Measurements from ENCODE around the gene MTSS2.
"Not testable (repeated sequence)": the region's sequence is repeated elsewhere in the genome, so short reads cannot be mapped to it uniquely, and the experiment has no call there.

MTSS2 gene

DNA sequence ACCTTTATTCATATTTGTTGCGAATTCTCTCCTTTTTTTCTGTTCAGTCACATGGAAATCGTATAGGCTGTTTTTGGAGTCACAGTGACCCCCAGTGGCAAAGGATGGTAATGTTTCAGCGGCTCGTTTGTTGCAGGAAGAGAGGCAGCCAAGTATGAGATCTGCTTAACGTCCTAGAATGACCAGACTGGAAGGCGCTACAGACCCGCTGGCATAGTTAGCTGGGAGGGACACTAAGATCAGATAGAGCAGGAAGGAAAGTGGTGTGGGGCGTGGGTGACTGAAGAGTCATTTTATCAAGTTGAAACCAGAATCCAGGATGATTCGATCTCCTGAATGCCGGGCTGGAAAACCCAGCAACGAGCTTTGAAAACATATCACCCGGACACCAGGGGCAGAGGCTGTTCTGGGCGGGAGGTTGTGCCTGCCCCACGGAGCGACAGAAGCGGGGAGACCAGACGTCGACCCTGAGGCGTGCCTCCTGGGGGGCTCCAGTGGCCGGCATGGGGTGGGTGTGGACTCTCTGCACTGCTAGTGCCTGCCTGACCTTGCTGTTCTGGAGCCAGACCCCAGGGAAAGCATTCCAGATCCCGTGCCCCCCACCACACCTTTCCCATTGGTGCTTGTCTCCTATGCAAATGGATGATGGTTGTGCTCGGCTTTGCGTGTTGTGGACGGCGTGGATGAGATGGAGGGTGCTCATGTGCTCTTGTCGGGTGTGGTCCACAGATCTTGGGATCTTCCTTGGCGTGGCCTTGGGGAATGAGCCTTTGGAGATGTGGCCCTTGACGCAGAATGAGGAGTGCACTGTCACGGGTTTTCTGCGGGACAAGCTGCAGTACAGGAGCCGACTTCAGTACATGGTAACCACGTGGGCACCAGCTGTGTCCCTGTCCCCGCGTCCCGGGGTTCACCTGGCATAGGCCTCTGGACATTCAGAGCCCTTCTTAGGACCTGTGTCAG lies 31.8 kb downstream of the MTSS2 start:
- H3K27me3 Mint-ChIP-seq (ENCODE audit: low read depth): peaks cover 4% of the 10 kb centered on the region
- no peaks in the 10 kb centered on the region for H3K36me3 Mint-ChIP-seq (ENCODE audit: low read depth)
- peak overlapping the region; percentile 64 for H3K27ac Mint-ChIP-seq
- peaks cover 5% of the 10 kb centered on the region for H3K4me1 Mint-ChIP-seq (ENCODE audit: low read depth)
- peak overlapping the region; percentile 77 for H3K4me3 Mint-ChIP-seq
- H3K9me3 Mint-ChIP-seq: no peaks in the 10 kb centered on the region

DNA sequence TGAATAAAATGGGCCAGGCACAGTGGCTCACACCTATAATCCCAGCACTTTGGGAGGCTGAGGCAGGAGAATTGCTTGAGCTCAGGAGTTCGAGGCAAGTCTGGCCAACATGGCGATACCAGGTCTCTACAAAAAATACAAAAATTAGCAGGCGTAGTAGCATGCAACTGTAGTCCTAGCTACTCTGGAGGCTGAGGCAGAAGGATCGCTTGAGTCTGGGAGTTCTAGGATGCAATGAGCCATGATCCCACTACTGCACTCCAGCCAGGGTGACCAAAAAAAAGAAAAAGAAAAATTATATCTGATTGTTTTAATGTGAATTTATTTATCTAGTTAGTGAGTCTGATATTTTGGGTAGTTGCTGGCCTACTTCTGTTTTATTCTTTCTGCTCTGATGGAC lies 32.4 kb downstream of the MTSS2 start:
- Mint-ChIP-seq H3K9me3 (no peaks in the 10 kb centered on the region), H3K4me3 (no peak overlapping the region), H3K36me3 (ENCODE audit: low read depth) (no peaks in the 10 kb centered on the region), H3K27ac (no peak overlapping the region), H3K4me1 (ENCODE audit: low read depth) (peaks cover 5% of the 10 kb centered on the region), H3K27me3 (ENCODE audit: low read depth) (peaks cover 4% of the 10 kb centered on the region)

DNA sequence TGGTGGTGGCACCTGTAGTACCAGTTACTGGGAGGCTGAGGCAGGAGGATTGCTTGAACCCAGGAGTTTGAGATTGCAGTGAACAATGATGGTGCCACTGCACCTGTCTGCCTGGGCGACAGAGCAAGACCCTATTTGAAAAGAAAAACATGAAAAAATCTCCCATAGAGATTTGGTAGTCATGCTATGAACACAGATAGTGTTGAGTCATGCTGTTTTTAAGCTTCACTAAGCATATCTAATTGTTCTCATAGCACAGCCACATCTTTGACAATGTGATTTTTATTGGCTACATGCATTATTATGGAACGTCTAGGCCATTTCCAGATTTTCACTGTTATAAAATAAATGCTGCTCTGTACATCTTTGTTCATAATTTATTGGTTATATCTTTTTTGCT lies 33.5 kb downstream of the MTSS2 start:
- peaks cover 4% of the 10 kb centered on the region for H3K27me3 Mint-ChIP-seq (ENCODE audit: low read depth)
- no peak overlapping the region for H3K27ac Mint-ChIP-seq
- no peaks in the 10 kb centered on the region for H3K36me3 Mint-ChIP-seq (ENCODE audit: low read depth)
- H3K4me1 Mint-ChIP-seq (ENCODE audit: low read depth): peaks cover 5% of the 10 kb centered on the region
- H3K9me3 Mint-ChIP-seq: no peaks in the 10 kb centered on the region
- no peak overlapping the region for H3K4me3 Mint-ChIP-seq

DNA sequence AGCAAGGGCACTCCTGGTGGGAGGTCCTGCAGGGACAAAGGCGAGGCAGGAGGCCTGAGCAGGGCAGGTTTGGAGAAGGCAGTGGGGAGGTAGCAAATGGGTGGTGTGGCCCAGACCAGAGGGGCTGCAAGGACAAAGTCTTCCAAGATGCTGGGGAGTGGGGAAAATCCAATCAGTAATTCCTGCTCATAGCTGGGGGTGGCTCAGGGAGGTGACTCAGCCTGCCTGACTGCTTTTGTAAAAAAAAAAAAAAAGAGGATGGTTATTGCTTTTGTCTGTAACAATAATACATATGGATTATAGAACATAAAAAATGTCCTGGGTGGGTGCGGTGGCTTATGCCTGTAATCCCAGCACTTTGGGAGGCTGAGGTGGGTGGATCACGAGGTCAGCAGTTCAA lies 34.3 kb downstream of the MTSS2 start:
- H3K36me3 Mint-ChIP-seq (ENCODE audit: low read depth): no peaks in the 10 kb centered on the region
- H3K4me1 Mint-ChIP-seq (ENCODE audit: low read depth): peaks cover 5% of the 10 kb centered on the region
- no peak overlapping the region for H3K4me3 Mint-ChIP-seq
- H3K9me3 Mint-ChIP-seq: no peaks in the 10 kb centered on the region
- H3K27me3 Mint-ChIP-seq (ENCODE audit: low read depth): peaks cover 4% of the 10 kb centered on the region
- no peak overlapping the region for H3K27ac Mint-ChIP-seq

DNA sequence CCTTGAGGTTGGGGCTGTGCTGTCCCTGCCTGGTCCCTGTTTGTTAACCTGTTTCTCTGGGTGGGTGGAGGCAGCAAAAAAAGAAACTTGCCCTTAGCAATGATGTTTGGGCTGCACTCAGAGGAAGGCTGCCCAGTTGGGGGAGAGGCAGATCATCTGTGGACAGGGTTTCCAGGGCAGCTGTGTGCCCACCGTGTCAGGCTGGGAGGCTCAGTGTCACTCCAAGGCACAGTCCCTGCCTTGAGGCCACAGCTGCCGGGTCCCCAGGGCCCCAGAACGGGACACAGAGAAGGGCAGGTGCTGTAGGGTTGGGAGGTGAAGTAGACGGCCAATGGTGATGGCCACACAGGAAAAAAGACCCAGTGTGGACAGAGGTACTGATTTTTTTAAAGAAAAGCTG lies 35.6 kb downstream of the MTSS2 start:
- H3K9me3 Mint-ChIP-seq: no peaks in the 10 kb centered on the region
- H3K4me1 Mint-ChIP-seq (ENCODE audit: low read depth): peaks cover 5% of the 10 kb centered on the region
- no peak overlapping the region for H3K27ac Mint-ChIP-seq

DNA sequence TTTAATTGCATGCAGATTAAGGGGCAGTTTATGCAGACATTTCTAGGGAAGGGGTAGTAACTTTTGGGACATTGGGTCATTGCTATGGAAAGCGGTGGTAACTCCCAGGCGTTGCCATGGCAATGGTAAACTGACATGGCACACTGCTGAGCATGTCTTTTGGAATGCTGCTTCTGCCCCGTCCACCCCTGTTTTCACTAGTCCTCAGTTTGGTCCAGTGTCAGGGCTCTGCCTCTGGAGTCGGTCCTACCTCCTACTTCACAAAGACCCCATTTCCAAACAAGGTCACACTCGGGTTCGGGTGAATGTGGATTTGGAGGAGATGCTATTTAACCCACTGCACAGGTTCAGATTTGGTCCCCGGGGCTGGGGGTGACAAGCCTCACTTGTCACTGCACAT lies 36.6 kb downstream of the MTSS2 start:
- peaks cover 5% of the 10 kb centered on the region for H3K4me1 Mint-ChIP-seq (ENCODE audit: low read depth)
- H3K36me3 Mint-ChIP-seq (ENCODE audit: low read depth): no peaks in the 10 kb centered on the region
- H3K27me3 Mint-ChIP-seq (ENCODE audit: low read depth): peaks cover 4% of the 10 kb centered on the region
- no peak overlapping the region for H3K27ac Mint-ChIP-seq
- no peaks in the 10 kb centered on the region for H3K9me3 Mint-ChIP-seq
- no peak overlapping the region for H3K4me3 Mint-ChIP-seq

More for the DNA sequence above, 35.6 kb downstream of the MTSS2 start:
- no peaks in the 10 kb centered on the region for H3K36me3 Mint-ChIP-seq (ENCODE audit: low read depth)
- peaks cover 4% of the 10 kb centered on the region for H3K27me3 Mint-ChIP-seq (ENCODE audit: low read depth)
- H3K4me3 Mint-ChIP-seq: no peak overlapping the region

DNA sequence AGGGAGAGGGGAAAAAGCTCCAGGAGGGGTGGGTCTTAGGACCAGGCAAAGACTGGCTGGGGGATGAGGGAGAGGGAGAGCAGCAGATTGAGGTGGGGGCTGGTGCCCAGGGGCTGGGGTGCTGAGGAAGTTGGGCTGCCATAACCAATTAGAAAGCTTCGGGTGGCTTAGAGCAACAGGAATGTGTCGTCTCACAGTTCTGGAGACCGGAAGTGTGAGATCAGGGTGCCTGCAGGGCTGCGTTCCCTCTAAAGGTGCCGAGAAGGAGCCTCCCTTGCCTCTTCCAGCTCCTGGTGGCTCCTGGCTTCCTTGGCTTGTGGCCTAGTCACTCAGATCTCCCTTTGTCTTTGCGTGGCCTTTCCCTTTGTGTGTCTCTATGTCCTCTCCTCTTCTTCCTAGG lies 37.2 kb downstream of the MTSS2 start:
- no peaks in the 10 kb centered on the region for H3K9me3 Mint-ChIP-seq
- no peak overlapping the region for H3K27ac Mint-ChIP-seq
- H3K4me1 Mint-ChIP-seq (ENCODE audit: low read depth): peaks cover under 1% of the 10 kb centered on the region
- H3K27me3 Mint-ChIP-seq (ENCODE audit: low read depth): no peaks in the 10 kb centered on the region
- no peaks in the 10 kb centered on the region for H3K36me3 Mint-ChIP-seq (ENCODE audit: low read depth)
- H3K4me3 Mint-ChIP-seq: no peak overlapping the region

DNA sequence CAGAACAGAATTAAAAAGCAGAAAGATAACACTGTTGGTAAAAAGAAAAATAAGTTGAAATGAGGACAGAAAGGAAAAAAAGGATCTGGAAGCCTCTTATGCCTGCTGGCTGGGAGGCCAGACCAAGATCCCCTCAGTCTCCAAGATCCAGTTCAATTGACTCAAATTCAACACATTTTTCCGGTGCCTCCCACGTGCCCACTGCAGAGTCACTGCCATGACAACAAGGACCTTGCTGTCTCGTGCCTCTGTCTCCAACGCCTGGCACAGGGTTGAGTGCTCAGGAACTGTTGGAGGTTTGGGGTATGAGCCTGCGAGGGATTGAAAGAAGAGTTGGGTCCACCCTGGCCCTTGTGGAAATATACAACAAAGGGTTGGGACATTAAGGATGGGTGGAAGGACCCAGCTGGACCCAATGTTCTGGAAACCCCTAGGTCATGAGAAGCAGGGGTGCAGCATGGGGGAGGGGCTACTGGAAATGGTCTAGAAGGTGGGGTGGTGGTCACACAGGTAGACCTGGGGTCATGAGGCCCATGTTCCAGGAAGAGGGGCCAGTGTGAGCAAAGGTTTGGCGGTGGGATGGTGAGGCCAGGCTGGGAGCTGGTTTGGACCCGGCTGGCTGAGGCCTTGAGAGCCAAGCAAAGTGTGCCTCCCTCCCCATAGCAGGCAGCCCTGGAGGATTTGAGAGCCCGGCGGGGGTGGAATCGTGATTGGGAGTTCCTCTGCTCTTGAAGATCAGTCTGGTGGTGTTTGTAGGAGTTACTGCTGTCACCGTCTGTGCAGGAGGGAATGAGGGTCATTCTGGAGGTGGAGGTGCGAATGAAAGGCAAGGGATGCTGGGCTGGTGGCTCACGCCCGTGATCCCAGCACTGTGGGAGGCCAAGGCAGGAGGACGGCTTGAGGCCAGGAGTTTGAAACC lies 38.2 kb downstream of the MTSS2 start:
- Mint-ChIP-seq H3K36me3 (ENCODE audit: low read depth) (no peaks in the 10 kb centered on the region), H3K27me3 (ENCODE audit: low read depth) (peaks cover under 1% of the 10 kb centered on the region), H3K9me3 (no peaks in the 10 kb centered on the region), H3K27ac (no peak overlapping the region), H3K4me1 (ENCODE audit: low read depth) (no peaks in the 10 kb centered on the region), H3K4me3 (no peak overlapping the region)

DNA sequence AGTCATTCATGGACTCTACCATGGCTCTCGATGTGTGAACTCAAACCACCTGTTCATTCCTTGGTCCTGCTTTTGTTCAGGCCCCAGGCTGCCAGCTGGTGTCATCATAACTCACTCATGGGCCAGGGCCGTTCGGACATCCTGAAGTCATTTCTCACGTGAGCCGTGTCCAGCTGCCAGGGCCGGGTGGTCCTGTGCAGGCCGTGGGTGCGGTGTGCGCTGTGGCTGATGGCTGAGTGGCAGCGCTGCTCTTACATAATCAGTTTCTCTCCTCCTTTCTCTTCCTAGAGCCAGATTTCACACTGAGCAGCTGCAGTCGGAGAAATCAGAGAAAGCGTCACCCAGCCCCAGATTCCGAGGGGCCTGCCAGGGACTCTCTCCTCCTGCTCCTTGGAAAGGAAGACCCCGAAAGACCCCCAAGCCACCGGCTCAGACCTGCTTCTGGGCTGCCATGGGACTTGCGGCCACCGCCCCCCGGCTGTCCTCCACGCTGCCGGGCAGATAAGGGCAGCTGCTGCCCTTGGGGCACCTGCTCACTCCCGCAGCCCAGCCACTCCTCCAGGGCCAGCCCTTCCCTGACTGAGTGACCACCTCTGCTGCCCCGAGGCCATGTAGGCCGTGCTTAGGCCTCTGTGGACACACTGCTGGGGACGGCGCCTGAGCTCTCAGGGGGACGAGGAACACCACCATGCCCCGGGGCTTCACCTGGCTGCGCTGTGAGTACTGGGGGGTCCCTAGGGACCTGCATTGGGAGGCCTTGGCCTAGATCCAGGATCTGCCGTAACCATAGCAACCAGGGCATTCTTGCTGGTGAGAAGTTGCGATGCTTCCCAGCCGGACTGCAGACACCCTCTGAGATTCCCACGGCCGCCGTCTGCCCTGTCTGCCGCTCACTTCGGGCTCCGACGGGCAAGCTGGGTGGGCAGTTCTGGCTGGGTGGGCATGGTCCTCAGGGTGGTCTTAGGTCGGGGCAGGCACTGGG lies 39.3 kb downstream of the MTSS2 start, which contains the start of gene IL34:
IL34 (plus strand) TSS at position 300 of the 982 bp plus-strand sequence; CDS start at position 689, 389 bp downstream.
- Mint-ChIP-seq H3K27me3 (ENCODE audit: low read depth) (peaks cover 8% of the 10 kb centered on the region), H3K4me3 (no peak within 1 kb of the TSS), H3K27ac (no peak within 1 kb of the TSS), H3K4me1 (ENCODE audit: low read depth) (no peaks in the 10 kb centered on the region), H3K36me3 (ENCODE audit: low read depth) (no peaks in the 10 kb centered on the region), H3K9me3 (no peaks in the 10 kb centered on the region)

DNA sequence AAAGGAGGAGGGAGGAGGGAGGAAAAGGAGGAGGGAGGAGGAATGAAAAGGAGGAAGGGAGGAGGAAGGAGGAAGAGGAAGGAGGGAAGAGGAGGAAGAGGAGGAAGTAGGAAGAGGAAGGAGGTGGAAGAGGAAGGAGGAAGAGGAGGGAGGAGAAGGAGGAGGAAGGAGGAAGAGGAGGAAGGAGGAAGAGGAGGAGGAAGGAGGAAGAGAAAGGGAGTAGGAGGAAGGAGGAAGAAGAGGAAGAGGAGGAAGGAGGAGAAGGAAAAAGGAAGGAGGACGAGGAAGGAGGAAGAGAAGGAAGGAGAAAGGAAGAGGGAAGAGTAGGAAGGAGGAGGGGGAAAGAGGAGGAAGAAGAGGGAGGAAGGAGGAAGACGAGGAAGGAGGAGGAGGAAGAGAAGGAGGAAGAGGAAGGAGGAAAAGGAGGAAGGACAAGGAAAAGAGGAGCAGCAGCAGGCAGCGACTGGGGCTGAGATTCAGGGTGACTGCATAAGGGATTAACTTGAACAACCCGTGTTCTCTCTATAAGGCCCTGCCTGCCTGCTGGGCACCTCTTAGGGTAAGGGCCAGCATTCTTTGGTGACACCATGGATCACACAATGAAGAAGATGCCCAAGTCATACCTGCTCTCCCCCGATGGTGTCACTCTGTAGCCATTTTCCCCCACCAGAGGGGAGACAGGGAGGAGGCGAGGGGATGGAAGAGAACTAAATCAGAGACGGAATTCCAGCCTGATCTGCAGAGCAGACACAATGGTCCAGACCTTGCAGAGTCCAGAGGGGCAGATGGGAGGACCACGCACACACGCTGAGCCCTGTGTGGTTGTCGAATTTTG lies 40.9 kb downstream of the MTSS2 start:
- Mint-ChIP-seq H3K4me1 (ENCODE audit: low read depth) (no peaks in the 10 kb centered on the region), H3K4me3 (no peak overlapping the region), H3K9me3 (no peaks in the 10 kb centered on the region), H3K36me3 (ENCODE audit: low read depth) (no peaks in the 10 kb centered on the region), H3K27ac (no peak overlapping the region), H3K27me3 (ENCODE audit: low read depth) (peaks cover 10% of the 10 kb centered on the region)

DNA sequence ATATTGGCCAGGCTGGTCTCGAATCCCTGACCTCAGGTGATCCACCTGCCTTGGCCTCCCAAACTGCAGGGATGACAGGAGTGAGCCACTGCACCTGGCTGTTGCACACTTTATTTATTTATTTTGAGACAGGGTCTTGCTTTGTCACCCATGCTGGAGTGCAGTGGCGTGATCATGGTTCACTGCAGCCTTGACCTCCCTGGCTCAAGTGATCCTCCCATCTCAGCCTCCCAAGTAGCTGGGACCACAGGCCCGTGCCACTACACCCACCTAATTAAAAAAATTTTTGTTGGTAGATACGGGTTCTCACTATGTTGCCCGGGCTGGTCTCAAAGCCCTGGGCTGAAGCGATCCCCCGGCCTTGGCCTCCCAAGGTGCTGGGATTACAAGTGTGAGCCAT lies 42.6 kb downstream of the MTSS2 start:
- H3K4me3 Mint-ChIP-seq; H3K9me3 Mint-ChIP-seq; H3K4me1 Mint-ChIP-seq (ENCODE audit: low read depth); H3K36me3 Mint-ChIP-seq (ENCODE audit: low read depth); H3K27ac Mint-ChIP-seq: not testable (repeated sequence)
- H3K27me3 Mint-ChIP-seq (ENCODE audit: low read depth): peaks cover 10% of the 10 kb centered on the region

DNA sequence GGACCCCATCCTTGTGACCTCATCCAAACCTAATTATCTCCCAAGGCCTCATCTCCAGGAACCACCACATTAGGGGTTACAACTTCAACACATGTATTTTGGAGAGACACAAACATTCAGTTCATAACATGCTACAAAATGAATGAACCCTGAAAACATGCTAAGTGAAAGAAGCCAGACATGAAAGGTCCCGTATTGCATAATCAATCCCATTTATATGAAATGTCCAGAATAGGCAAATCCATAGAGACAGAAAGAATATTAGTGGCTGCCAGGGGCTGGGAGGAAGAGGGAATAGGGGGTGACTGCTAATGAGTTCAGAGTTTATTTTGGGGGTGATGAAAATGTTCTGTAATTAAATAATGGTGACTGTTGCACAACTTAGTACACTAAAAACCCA lies 43.2 kb downstream of the MTSS2 start:
- Mint-ChIP-seq H3K9me3 (no peaks in the 10 kb centered on the region), H3K36me3 (ENCODE audit: low read depth) (no peaks in the 10 kb centered on the region), H3K27ac (no peak overlapping the region), H3K4me3 (no peak overlapping the region), H3K4me1 (ENCODE audit: low read depth) (no peaks in the 10 kb centered on the region), H3K27me3 (ENCODE audit: low read depth) (peaks cover 10% of the 10 kb centered on the region)

Measured in T-helper 1 cell treated with Interleukin-12 subunit alpha and Interleukin-12 subunit beta and Interleukin-4 antibody, amounts not matched to agents 30 μg/mL and 1 μg/mL, for 36 hours (primary cell).